Measurements from ENCODE around the gene FSHB.

The FSHB gene

GRCh38 chr11:30270671-30271070 lies 39.9 kb downstream of the FSHB start:
- DNase-seq, result no peak

- DNase-seq, result no peak
These were observed 46.4 kb downstream of the FSHB start for GRCh38 chr11:30277176-30277575.

- DNase-seq, result no peak
These were observed 49.0 kb downstream of the FSHB start for GRCh38 chr11:30279796-30280195.

GRCh38 chr11:30281476-30282288 lies 50.9 kb downstream of the FSHB start:
- DNase-seq, result no peak

- DNase-seq, result no peak
These were observed 51.4 kb downstream of the FSHB start for GRCh38 chr11:30282289-30282631.

Data from islet precursor cell (in vitro differentiated cells).